Parathyroid adenoma (tissue), 2 donors: Measurements from ENCODE around the gene BRPF3.

ENCODE experiments used
- H2AFZ ChIP-seq: fragments of 300-600 bp; sonication (generic); one replicate; pipeline ENCODE4 v1.7.0; 2017; ENCODE audit warnings: antibody characterized with exemption, mild to moderate bottlenecking
- H3K27ac ChIP-seq: fragments of 300-600 bp; sonication (generic); one replicate; pipeline ENCODE4 v1.7.0; 2017
- H3K27me3 ChIP-seq: fragments of 300-600 bp; sonication (generic); one replicate; pipeline ENCODE4 v1.7.0; 2017; ENCODE audit warnings: low read length; ENCODE audit not compliant: control insufficient read depth, insufficient read depth
- H3K36me3 ChIP-seq: fragments of 300-600 bp; sonication (generic); one replicate; pipeline ENCODE4 v1.7.0; 2017; ENCODE audit warnings: low read length; ENCODE audit not compliant: control insufficient read depth, insufficient read depth
- H3K4me1 ChIP-seq: fragments of 300-600 bp; sonication (generic); one replicate; pipeline ENCODE4 v1.7.0; 2017; ENCODE audit warnings: control low read depth
- H3K4me2 ChIP-seq: fragments of 300-600 bp; sonication (generic); one replicate; pipeline ENCODE4 v1.7.0; 2017; ENCODE audit warnings: low read length
- H3K4me3 ChIP-seq: fragments of 300-600 bp; sonication (generic); one replicate; pipeline ENCODE4 v1.7.0; 2017; ENCODE audit warnings: low read depth, low read length
- H3K79me2 ChIP-seq: fragments of 300-600 bp; sonication (generic); one replicate; pipeline ENCODE4 v1.7.0; 2017; ENCODE audit warnings: control low read depth
- H3K9ac ChIP-seq: fragments of 300-600 bp; sonication (generic); one replicate; pipeline ENCODE4 v1.7.0; 2017; ENCODE audit warnings: mild to moderate bottlenecking
- H3K9me3 ChIP-seq: fragments of 300-600 bp; sonication (generic); one replicate; pipeline ENCODE4 v1.7.0; 2017; ENCODE audit warnings: low read length; ENCODE audit not compliant: control insufficient read depth
- TF ChIP-seq, protein P1 (sequence below): fragments of 300-600 bp; sonication (generic); IDR thresholded peaks from one replicate; pipeline ENCODE4 v1.7.0; 2017; ENCODE audit warnings: antibody characterized with exemption, mild to moderate bottlenecking
- donor health status: primary hyperparathyroidism.

BRPF3 gene

DNA sequence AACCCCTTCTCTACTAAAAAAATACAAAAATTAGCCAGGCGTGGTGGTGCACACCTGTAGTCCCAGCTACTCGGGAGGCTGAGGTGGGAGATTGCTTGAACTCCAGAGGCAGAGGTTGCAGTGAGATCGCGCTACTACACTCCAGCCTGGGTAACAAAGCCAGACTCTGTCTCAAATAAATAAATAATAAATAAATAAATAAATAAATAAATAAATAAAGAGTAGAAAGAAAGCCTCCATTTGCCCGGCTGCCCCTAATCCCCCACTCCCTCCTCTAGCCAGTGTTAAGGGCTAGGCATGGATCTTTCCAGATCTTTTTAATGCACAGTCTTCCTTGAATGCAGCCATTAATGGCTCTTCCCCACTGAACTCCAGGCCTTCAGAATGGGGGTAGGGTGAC, 76.5 kb downstream of the BRPF3 start:
- H3K9ac ChIP-seq: no peak overlapping the region
- no peaks in the 10 kb centered on the region for H3K27me3 ChIP-seq
- H3K36me3 ChIP-seq: no peaks in the 10 kb centered on the region
- no peak overlapping the region for H3K4me2 ChIP-seq
- H2AFZ ChIP-seq: no peak overlapping the region
- no peak overlapping the region for H3K4me3 ChIP-seq
- H3K27ac ChIP-seq: no peak overlapping the region
- H3K79me2 ChIP-seq: no peaks in the 10 kb centered on the region
- H3K4me1 ChIP-seq: no peaks in the 10 kb centered on the region
- TF ChIP-seq, protein P1, sequence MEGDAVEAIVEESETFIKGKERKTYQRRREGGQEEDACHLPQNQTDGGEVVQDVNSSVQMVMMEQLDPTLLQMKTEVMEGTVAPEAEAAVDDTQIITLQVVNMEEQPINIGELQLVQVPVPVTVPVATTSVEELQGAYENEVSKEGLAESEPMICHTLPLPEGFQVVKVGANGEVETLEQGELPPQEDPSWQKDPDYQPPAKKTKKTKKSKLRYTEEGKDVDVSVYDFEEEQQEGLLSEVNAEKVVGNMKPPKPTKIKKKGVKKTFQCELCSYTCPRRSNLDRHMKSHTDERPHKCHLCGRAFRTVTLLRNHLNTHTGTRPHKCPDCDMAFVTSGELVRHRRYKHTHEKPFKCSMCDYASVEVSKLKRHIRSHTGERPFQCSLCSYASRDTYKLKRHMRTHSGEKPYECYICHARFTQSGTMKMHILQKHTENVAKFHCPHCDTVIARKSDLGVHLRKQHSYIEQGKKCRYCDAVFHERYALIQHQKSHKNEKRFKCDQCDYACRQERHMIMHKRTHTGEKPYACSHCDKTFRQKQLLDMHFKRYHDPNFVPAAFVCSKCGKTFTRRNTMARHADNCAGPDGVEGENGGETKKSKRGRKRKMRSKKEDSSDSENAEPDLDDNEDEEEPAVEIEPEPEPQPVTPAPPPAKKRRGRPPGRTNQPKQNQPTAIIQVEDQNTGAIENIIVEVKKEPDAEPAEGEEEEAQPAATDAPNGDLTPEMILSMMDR: no peak
- H3K9me3 ChIP-seq: no peaks in the 10 kb centered on the region

DNA sequence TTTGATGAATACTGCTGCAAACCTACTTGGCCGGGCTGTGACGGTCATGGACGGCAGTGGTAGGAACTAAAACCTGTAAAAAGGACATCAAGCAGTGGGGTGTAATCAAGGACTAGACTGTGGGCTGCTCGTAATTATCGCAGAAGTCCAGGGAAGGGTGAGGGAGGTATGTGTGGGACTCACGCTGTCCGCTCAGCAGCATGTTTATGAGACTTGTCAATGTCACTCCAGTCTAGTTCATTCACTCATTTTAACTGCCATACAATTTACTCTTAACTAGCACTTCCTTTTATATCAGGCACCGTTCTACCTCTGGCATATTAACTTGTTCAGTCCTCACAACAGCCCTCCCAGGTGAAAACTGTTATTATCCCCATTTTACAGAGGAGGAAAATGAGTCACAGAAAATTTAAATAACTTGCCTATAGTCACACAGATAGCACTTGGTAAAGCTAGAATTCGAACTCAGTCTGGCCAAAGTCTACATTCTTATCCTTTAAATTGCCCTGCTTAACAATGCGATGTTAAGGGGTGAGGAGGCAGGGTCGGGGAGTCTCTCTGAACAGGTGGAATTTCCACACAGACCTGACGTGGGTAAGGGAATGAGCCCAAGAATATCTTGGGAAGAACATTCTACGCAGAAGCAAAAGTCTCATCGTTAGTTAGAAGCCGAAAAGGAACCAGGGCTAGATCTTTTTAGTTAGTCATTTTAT, 77.4 kb downstream of the BRPF3 start:
- Histone ChIP-seq H3K36me3 (no peaks in the 10 kb centered on the region), H3K27me3 (no peaks in the 10 kb centered on the region), H3K9ac (no peak overlapping the region), H3K4me1 (no peaks in the 10 kb centered on the region), H3K9me3 (no peaks in the 10 kb centered on the region), H3K79me2 (no peaks in the 10 kb centered on the region), H2AFZ (no peak overlapping the region), H3K4me2 (no peak overlapping the region), H3K4me3 (no peak overlapping the region), H3K27ac (no peak overlapping the region)
- TF ChIP-seq, protein P1: no peak

DNA sequence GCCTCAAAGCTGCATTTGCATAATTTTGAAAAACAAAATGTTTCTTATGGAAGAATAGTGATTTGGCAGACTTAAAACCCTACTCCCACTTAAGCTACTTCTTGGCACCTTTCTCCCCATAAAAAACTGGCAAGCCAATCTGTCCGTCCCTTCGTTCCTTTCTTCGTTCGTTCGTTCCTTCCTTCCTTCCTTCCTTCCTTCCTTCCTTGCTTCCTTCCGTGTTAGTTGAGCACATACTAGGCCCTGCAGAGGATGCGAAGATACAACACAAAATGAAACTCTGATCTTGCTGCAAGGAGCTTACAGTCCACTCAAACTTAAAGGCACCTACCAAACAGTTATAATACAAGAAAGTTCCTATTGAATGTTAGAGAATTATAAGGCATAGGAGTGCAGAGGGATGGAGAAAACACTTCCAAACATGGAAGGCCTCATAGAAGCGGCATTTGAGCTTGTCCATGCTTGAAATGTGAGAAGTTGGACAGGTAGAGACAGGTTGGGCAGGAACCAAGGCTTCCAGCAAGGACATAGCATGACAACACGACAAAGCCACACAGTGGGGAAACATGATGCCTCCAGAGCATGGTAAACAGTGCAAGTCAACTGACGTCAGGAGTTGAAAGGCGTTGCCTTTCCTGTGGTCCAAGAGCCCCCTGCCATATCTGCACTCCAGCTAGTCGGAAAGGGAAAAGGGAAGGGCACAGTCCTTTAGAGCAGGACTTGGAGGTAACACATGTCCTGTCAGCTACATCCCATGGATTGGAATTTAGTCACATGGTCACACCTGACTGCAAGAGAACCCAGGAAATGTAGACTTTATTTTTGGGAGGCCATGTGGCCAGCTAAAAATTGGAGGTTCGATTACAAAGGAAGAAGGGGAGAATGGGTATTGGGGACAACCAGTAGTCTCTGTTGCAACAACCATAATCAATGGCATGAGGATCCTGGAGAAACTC, 80.3 kb downstream of the BRPF3 start:
- TF ChIP-seq, protein P1: no peak
- no peaks in the 10 kb centered on the region for H3K79me2 ChIP-seq

DNA sequence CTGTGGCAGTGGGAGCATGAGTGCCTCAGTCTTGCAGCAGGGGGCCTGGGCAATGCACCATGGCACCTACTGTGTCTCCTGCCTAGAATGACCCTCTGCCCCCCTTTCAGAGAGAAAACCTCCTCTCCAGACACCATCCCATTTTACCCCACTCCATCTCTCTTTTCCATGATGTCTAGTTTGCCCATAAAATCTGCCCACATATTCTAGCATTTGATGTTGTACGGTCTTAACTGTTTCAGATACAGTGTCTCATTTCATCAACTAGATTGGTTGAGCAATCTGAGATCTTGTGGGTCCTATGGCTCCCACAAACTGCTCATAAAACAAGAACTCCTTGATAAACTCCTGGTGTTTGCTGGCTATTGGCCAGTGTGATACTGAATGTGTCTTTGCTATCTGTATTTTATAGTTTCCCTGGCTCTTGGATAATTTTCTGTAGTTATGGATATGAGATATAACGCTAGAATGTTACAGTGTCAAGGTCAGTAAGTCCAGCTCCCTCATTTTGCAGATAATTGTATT, 81.5 kb downstream of the BRPF3 start:
- no peak overlapping the region for H3K27ac ChIP-seq
- H3K9me3 ChIP-seq: no peaks in the 10 kb centered on the region
- H3K79me2 ChIP-seq: no peaks in the 10 kb centered on the region
- no peak overlapping the region for H3K4me2 ChIP-seq
- no peak overlapping the region for H3K9ac ChIP-seq
- H2AFZ ChIP-seq: no peak overlapping the region
- no peaks in the 10 kb centered on the region for H3K27me3 ChIP-seq
- TF ChIP-seq, protein P1: no peak
- H3K4me1 ChIP-seq: no peaks in the 10 kb centered on the region
- H3K36me3 ChIP-seq: no peaks in the 10 kb centered on the region
- H3K4me3 ChIP-seq: no peak overlapping the region

More for the DNA sequence above, 80.3 kb downstream of the BRPF3 start:
- no peaks in the 10 kb centered on the region for H3K36me3 ChIP-seq
- no peaks in the 10 kb centered on the region for H3K4me1 ChIP-seq
- no peak overlapping the region for H2AFZ ChIP-seq
- no peak overlapping the region for H3K4me3 ChIP-seq
- H3K27me3 ChIP-seq: no peaks in the 10 kb centered on the region
- no peak overlapping the region for H3K4me2 ChIP-seq
- H3K27ac ChIP-seq: no peak overlapping the region
- no peaks in the 10 kb centered on the region for H3K9me3 ChIP-seq
- no peak overlapping the region for H3K9ac ChIP-seq
